H1 (cell line): Measurements from ENCODE around the gene ARID1B. TPM values are rescaled to one million over a fixed set of nuclear protein-coding genes. Genes with fewer than 3 reads are reported as not detected.

Experiments
- CTCF ChIA-PET: fragments of 300-600 bp; sonication (Branson Sonifier 250); formaldehyde crosslinking; loops from one replicate; lab custom pipeline; 2021; ENCODE audit not compliant: partially characterized antibody; lab: Charles Lee
- POLR2A ChIA-PET: fragments of 300-600 bp; sonication (Branson Sonifier 250); formaldehyde crosslinking; loops from one replicate; lab custom pipeline; 2021; ENCODE audit warnings: inconsistent platforms; ENCODE audit not compliant: partially characterized antibody; lab: Charles Lee
- DNase-seq, 2 experiments: peaks; one replicate each; pipeline versions ENCODE4 v3.0.0 to v3.0.0-alpha.2; 2010 to 2022; ENCODE audit warnings: low spot score in 2 of 2, low read depth in 1 of 2, mixed read lengths in 1 of 2
- FAIRE-seq: peaks from 2 replicates; lab custom pipeline; 2011; peaks lifted over from hg19 to GRCh38; lab: Jason Lieb, UNC
- H2AFZ ChIP-seq: 2 replicates; pipeline ENCODE4 v1.8.1; 2012; ENCODE audit warnings: low read length, inconsistent platforms
- H2AK5ac ChIP-seq: 2 replicates; pipeline ENCODE4 v1.6.1; 2013; ENCODE audit warnings: low read depth, low read length
- H2BK120ac ChIP-seq: replicated peaks from 2 replicates; pipeline ENCODE3; 2013; ENCODE audit warnings: low read depth, low read length, inconsistent platforms
- H2BK12ac ChIP-seq: 2 replicates; pipeline ENCODE4 v1.6.1; 2013; ENCODE audit warnings: low read depth, low read length
- H2BK15ac ChIP-seq: 2 replicates; pipeline ENCODE4 v1.6.1; 2013; ENCODE audit warnings: low read length
- H2BK20ac ChIP-seq: 2 replicates; pipeline ENCODE4 v1.6.1; 2013; ENCODE audit warnings: low read length
- H2BK5ac ChIP-seq: 2 replicates; pipeline ENCODE4 v1.6.1; 2013; ENCODE audit warnings: low read depth, low read length
- H3K14ac ChIP-seq: 2 replicates; pipeline ENCODE4 v1.6.1; 2013; ENCODE audit warnings: inconsistent platforms; ENCODE audit not compliant: insufficient read length
- H3K18ac ChIP-seq: 2 replicates; pipeline ENCODE4 v1.6.1; 2013; ENCODE audit warnings: low read length; ENCODE audit errors: extremely low read depth
- H3K23ac ChIP-seq: 2 replicates; pipeline ENCODE4 v1.6.1; 2013; ENCODE audit warnings: inconsistent platforms; ENCODE audit not compliant: insufficient read length
- H3K23me2 ChIP-seq: 2 replicates; pipeline ENCODE4 v1.6.1; 2013; ENCODE audit warnings: low read depth, low read length
- H3K27ac ChIP-seq: 2 replicates; pipeline ENCODE4 v1.6.1; 2011; ENCODE audit warnings: low read depth, low read length, inconsistent platforms
- H3K27me3 ChIP-seq, 4 experiments: replicated peaks in 1 of 4; 1 replicate in 1 of 4; 2 replicates in 3 of 4; pipeline versions ENCODE4 v1.6.1 to v1.8.1; 2011 to 2013; ENCODE audit warnings: low read length in 3 of 4, mild to moderate bottlenecking in 3 of 4, inconsistent platforms in 2 of 4, mixed read lengths in 2 of 4, moderate library complexity in 1 of 4; ENCODE audit not compliant: control insufficient read depth in 3 of 4, insufficient read depth in 3 of 4; ENCODE audit errors: extremely low read depth in 1 of 4
- H3K36me3 ChIP-seq, 4 experiments: 2 replicates each; pipeline versions ENCODE4 v1.6.1 to v1.8.1; 2011 to 2013; ENCODE audit warnings: mild to moderate bottlenecking in 4 of 4, low read length in 3 of 4, moderate library complexity in 2 of 4, control low read depth in 1 of 4, inconsistent platforms in 1 of 4; ENCODE audit not compliant: insufficient read depth in 4 of 4, control insufficient read depth in 2 of 4
- H3K4ac ChIP-seq: replicated peaks from 2 replicates; pipeline ENCODE3; 2013; ENCODE audit warnings: low read length, low read depth, mixed read lengths, inconsistent platforms; ENCODE audit not compliant: insufficient read length
- H3K4me1 ChIP-seq, 4 experiments: replicated peaks in 1 of 4; 1 replicate in 1 of 4; 2 replicates in 3 of 4; pipeline versions ENCODE4 v1.6.1 to v1.8.1; 2011 to 2013; ENCODE audit warnings: low read length in 3 of 4, inconsistent platforms in 2 of 4, mixed read lengths in 1 of 4; ENCODE audit not compliant: insufficient read depth in 4 of 4, control insufficient read depth in 3 of 4
- H3K4me2 ChIP-seq, 2 experiments: 2 replicates each; pipeline versions ENCODE4 v1.6.1 to v1.8.1; 2011 to 2013; ENCODE audit warnings: low read depth in 2 of 2, low read length in 2 of 2, control low read depth in 1 of 2, inconsistent platforms in 1 of 2, mild to moderate bottlenecking in 1 of 2; ENCODE audit not compliant: insufficient read depth in 1 of 2
- H3K4me3 ChIP-seq, 4 experiments: fragments of 200-600, 300-600 bp in 1 of 4; sonication (generic), shearing (Covaris generic), sonication (Bioruptor Twin) in 1 of 4; 2 replicates each; pipeline versions ENCODE4 v1.5.1 to v1.8.1; 2011 to 2016; ENCODE audit warnings: low read length in 4 of 4, low read depth in 3 of 4, control low read depth in 2 of 4, inconsistent platforms in 2 of 4, mild to moderate bottlenecking in 2 of 4, mixed read lengths in 1 of 4, moderate library complexity in 1 of 4; ENCODE audit not compliant: insufficient read depth in 2 of 4; ENCODE audit errors: extremely low read depth in 1 of 4
- H3K56ac ChIP-seq: replicated peaks from 2 replicates; pipeline ENCODE3; 2013; ENCODE audit warnings: low read depth, mild to moderate bottlenecking, mixed read lengths, low read length, inconsistent platforms; ENCODE audit not compliant: insufficient read length
- H3K79me1 ChIP-seq: 2 replicates; pipeline ENCODE4 v1.6.1; 2013; ENCODE audit warnings: low read depth, low read length, control low read depth
- H3K79me2 ChIP-seq, 2 experiments: 2 replicates each; pipeline versions ENCODE4 v1.6.1 to v1.8.1; 2012 to 2013; ENCODE audit warnings: low read length in 2 of 2, mild to moderate bottlenecking in 2 of 2, inconsistent platforms in 1 of 2; ENCODE audit not compliant: insufficient read depth in 2 of 2, control insufficient read depth in 1 of 2
- H3K9ac ChIP-seq, 4 experiments: replicated peaks in 1 of 4; 1 replicate in 1 of 4; 2 replicates in 3 of 4; pipeline versions ENCODE4 v1.6.1 to v1.8.1; 2011 to 2013; ENCODE audit warnings: low read depth in 3 of 4, low read length in 3 of 4, control low read depth in 2 of 4, mild to moderate bottlenecking in 2 of 4, moderate library complexity in 2 of 4, inconsistent platforms in 1 of 4; ENCODE audit errors: extremely low read depth in 1 of 4
- H3K9me3 ChIP-seq, 2 experiments: 2 replicates each; pipeline versions ENCODE4 v1.6.1 to v1.8.1; 2012 to 2013; ENCODE audit warnings: mild to moderate bottlenecking in 2 of 2, moderate library complexity in 2 of 2, control low read depth in 1 of 2, inconsistent platforms in 1 of 2, low read depth in 1 of 2, low read length in 1 of 2, mixed read lengths in 1 of 2; ENCODE audit not compliant: insufficient read depth in 2 of 2
- H4K20me1 ChIP-seq, 2 experiments: replicated peaks in 1 of 2; 2 replicates each; pipeline versions ENCODE3 to v1.8.1; 2011 to 2013; ENCODE audit warnings: inconsistent platforms in 2 of 2, low read length in 2 of 2, mild to moderate bottlenecking in 1 of 2; ENCODE audit not compliant: insufficient read depth in 2 of 2, control insufficient read depth in 1 of 2
- H4K5ac ChIP-seq: 2 replicates; pipeline ENCODE4 v1.6.1; 2013; ENCODE audit warnings: low read length, low read depth, mixed read lengths, inconsistent platforms; ENCODE audit not compliant: insufficient read length
- H4K8ac ChIP-seq: 2 replicates; pipeline ENCODE4 v1.8.0; 2013; ENCODE audit warnings: mild to moderate bottlenecking, moderate library complexity, low read length, inconsistent platforms; ENCODE audit not compliant: insufficient read depth; ENCODE audit errors: extremely low read depth
- H4K91ac ChIP-seq: replicated peaks from 2 replicates; pipeline ENCODE3; 2013; ENCODE audit warnings: low read length, mixed read lengths, inconsistent platforms; ENCODE audit not compliant: insufficient read length
- BACH1 ChIP-seq: IDR thresholded peaks from 2 replicates; pipeline ENCODE4 v1.6.1; 2012; ENCODE audit warnings: low read length, improper control_type of control experiment
- CBX8 ChIP-seq: fragments of 300-800, 300-1000 bp; sonication (generic); IDR thresholded peaks from 2 replicates; pipeline ENCODE4 v1.7.1; 2016; ENCODE audit warnings: low read depth, low read length, borderline replicate concordance
- CHD1 ChIP-seq: IDR thresholded peaks from 2 replicates; pipeline ENCODE4 v1.6.1; 2012; ENCODE audit warnings: low read depth, low read length, improper control_type of control experiment
- CREB1 ChIP-seq: IDR thresholded peaks from 2 replicates; pipeline ENCODE4 v1.6.1; 2012; ENCODE audit warnings: inconsistent platforms
- CTBP2 ChIP-seq: IDR thresholded peaks from 2 replicates; pipeline ENCODE4 v1.7.0; 2011; ENCODE audit warnings: borderline replicate concordance, mild to moderate bottlenecking, moderate library complexity, mixed read lengths, low read length; ENCODE audit not compliant: insufficient read depth, insufficient read length
- E2F6 ChIP-seq: IDR thresholded peaks from 2 replicates; pipeline ENCODE4 v1.6.1; 2012; ENCODE audit warnings: inconsistent platforms
- EGR1 ChIP-seq: IDR thresholded peaks from 2 replicates; pipeline ENCODE4 v1.6.1; 2011; ENCODE audit warnings: low read depth, low read length, borderline replicate concordance
- JUND ChIP-seq: IDR thresholded peaks from 2 replicates; pipeline ENCODE4 v1.6.1; 2011; ENCODE audit warnings: mild to moderate bottlenecking, improper control_type of control experiment, low read length
- PHF8 ChIP-seq: fragments of 200-600 bp; sonication (generic); conservative IDR thresholded peaks from 2 replicates; pipeline ENCODE4 v1.7.1; 2012; ENCODE audit warnings: low read depth, mild to moderate bottlenecking, inconsistent platforms, low read length, moderate library complexity
- RAD21 ChIP-seq, 2 experiments: IDR thresholded peaks in 1 of 2; conservative IDR thresholded peaks in 1 of 2; 2 replicates each; pipeline ENCODE4 v1.6.1; 2011; ENCODE audit warnings: low read depth in 2 of 2, low read length in 2 of 2, improper control_type of control experiment in 1 of 2, inconsistent platforms in 1 of 2, mild to moderate bottlenecking in 1 of 2, moderate library complexity in 1 of 2
- RNF2 ChIP-seq: fragments of 200-900, 300-1000 bp; sonication (generic); IDR thresholded peaks from 2 replicates; pipeline ENCODE4 v1.7.1; 2016; ENCODE audit warnings: borderline replicate concordance, low read depth, mild to moderate bottlenecking, antibody characterized with exemption, low read length; ENCODE audit not compliant: poor library complexity, severe bottlenecking; ENCODE audit errors: missing control alignments
- WGBS, 2 experiments: shearing (Covaris generic) in 1 of 2; methylation state at CpG; one replicate each; pipeline versions ENCODE4 v1.1.6 to v1.1.7; 2013 to 2015; ENCODE audit warnings: low lambda C conversion rate in 2 of 2, mixed read lengths in 2 of 2, inconsistent platforms in 1 of 2, low coverage in 1 of 2, missing lambda C conversion rate in 1 of 2; ENCODE audit not compliant: insufficient replicate concordance in 2 of 2, insufficient coverage in 1 of 2, insufficient read length in 1 of 2; ENCODE audit errors: extremely low coverage in 1 of 2, missing lambda C conversion rate in 1 of 2; 5-methylcytosine and 5-hydroxymethylcytosine counted together
- polyA plus RNA-seq, 7 experiments: library from polyadenylated mRNA; depleted of rRNA in 3 of 7; stranded (reverse) in 5 of 7; unstranded in 2 of 7; fragments of >200 nt in 5 of 7; fragments of 200-250 nt in 2 of 7; gene quantifications; 1 replicate in 5 of 7; 2 replicates in 1 of 7; 4 replicates in 1 of 7; pipeline versions ENCODE4 v1.2.1 to v1.2.3, GENCODE V29; 2011 to 2013; ENCODE audit warnings: missing spikeins in 2 of 7, mixed read lengths in 2 of 7
- total RNA-seq: library from RNA; stranded (reverse); fragmentation: NEBNext Ultra II Directional; extraction: Animal tissue kit (Norgen Biotek cat#: 25700); gene quantifications from 2 replicates; pipeline ENCODE4 v1.2.1, GENCODE V29; 2021

ARID1B gene
- total and polyA plus RNA-seq, 2 of the 8 experiments (the other 6 are each of a cell fraction or from before 2014, with no cell fraction given): 24.3 to 70.3 TPM

DNA sequence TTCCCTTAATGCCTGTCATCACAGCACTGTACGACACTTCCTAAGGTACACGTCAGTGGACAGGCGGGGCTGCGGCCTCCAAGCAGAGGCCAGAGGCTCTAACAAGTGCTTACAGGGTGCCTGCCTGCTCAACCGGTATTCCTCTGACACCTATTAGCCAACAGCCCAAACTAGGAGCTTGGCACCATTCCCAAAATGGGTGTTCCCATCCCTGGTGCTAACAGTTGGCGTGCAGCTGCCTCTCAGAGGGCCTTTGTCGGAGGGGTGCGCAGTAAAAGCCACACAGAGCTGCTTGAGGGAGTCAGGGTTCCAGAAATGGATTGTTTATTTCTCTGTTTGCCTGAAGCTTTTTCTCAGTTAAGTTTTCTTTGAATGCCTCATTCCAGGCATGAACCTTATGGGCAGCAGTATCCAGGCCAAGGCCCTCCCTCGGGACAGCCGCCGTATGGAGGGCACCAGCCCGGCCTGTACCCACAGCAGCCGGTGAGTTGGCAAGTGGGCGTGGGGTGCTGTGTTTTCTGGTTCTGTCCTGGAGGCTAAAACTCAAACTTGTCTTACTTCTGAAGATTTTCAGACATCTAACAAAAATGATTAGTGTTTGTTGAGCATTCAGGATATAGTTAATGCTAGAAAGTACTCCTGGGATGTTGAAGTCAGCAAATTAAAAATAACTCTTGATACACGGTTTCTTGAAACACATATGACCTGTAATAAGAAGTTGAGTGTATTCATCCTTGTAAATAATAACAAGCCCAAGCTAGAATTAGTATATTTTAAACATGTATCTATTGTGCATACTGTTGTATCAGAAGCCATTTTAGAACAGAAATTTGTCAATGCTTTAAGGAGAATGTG, 421.5 kb downstream of the ARID1B start:
- no peak overlapping the region for H2BK12ac ChIP-seq
- H3K79me1 ChIP-seq: no peaks in the 10 kb centered on the region
- H3K4me1 ChIP-seq: no peaks in the 10 kb centered on the region; a peak in 2 of 7 replicates
- H3K4me3 ChIP-seq: no peak overlapping the region
- no peaks in the 10 kb centered on the region for H3K79me2 ChIP-seq
- no peak overlapping the region for H2BK20ac ChIP-seq
- H3K14ac ChIP-seq: no peak overlapping the region
- no peak overlapping the region for H2AFZ ChIP-seq
- no peak overlapping the region for H3K4ac ChIP-seq
- ChIA-PET CTCF (interaction anchor here (1.0 to 1.1 kb wide), 3 partner anchors 12 to 59 kb away, joined by 3 to 4 read pairs (median 3); no protein-coding TSS in a partner anchor), POLR2A (interaction anchor here (1.3 kb wide), 1 partner anchor 13 kb away, joined by 3 read pairs; no protein-coding TSS in a partner anchor)
- no peaks in the 10 kb centered on the region for H4K20me1 ChIP-seq
- no peak overlapping the region for H4K5ac ChIP-seq
- no peak overlapping the region for H4K8ac ChIP-seq
- no peaks in the 10 kb centered on the region for H3K9me3 ChIP-seq
- no peak overlapping the region for H3K23ac ChIP-seq
- H3K27me3 ChIP-seq: no peaks in the 10 kb centered on the region; a peak in 1 of 7 replicates
- H2BK5ac ChIP-seq: no peak overlapping the region
- no peak overlapping the region for H2BK120ac ChIP-seq
- FAIRE-seq: no peak
- no peak overlapping the region for H4K91ac ChIP-seq
- no peak overlapping the region for H3K9ac ChIP-seq
- no peak overlapping the region for H3K27ac ChIP-seq
- H3K56ac ChIP-seq: no peak overlapping the region
- H2AK5ac ChIP-seq: no peak overlapping the region
- no peak for DNase-seq
- no peak overlapping the region for H3K18ac ChIP-seq
- H3K4me2 ChIP-seq: no peak overlapping the region
- no peaks in the 10 kb centered on the region for H3K23me2 ChIP-seq
- 98% methylated on average over 15 of the region's 15 CpGs; no CpG with 5 or more reads in 1 of the 2 experiments for WGBS, 2 experiments
- H2BK15ac ChIP-seq: no peak overlapping the region
- H3K36me3 ChIP-seq: peaks cover 7 to 57% (median 32%) of the 10 kb centered on the region in 4 experiments
- TF ChIP-seq CTBP2: no peak
- no peak for TF ChIP-seq JUND
- no peak for TF ChIP-seq CBX8
- TF ChIP-seq RNF2: no peak
- TF ChIP-seq BACH1: no peak
- TF ChIP-seq RAD21 (IDR thresholded peaks at IDR 0.05 in 1 of 2, conservative IDR thresholded peaks at IDR 0.05 in 1 of 2; ENCODE audit: low read depth in 2 of 2, low read length in 2 of 2): no peak
- TF ChIP-seq CHD1: no peak
- TF ChIP-seq E2F6: no peak
- no peak for TF ChIP-seq PHF8
- TF ChIP-seq CREB1: no peak
- no peak for TF ChIP-seq EGR1
